EL (cell line): Measurements from ENCODE around the gene CELF5.
A peak's percentile ranks its signal among the peaks of the same experiment; 100 is the strongest.
"Not testable (repeated sequence)": the region's sequence is repeated elsewhere in the genome, so short reads cannot be mapped to it uniquely, and the experiment has no call there.

ENCODE experiments used
- DNase-seq: peaks from one replicate; pipeline ENCODE4 v3.0.0-alpha.2; 2016

CELF5 gene

GRCh38 chr19:3296446-3296845, 72.0 kb downstream of the CELF5 start:
- DNase-seq = no peak

GRCh38 chr19:3298853-3299449, 74.5 kb downstream of the CELF5 start:
- DNase-seq = no peak

- DNase-seq = not testable (repeated sequence)
Observed at GRCh38 chr19:3300566-3300965, 76.1 kb downstream of the CELF5 start.

GRCh38 chr19:3302755-3303154, 78.3 kb downstream of the CELF5 start:
- DNase-seq = no peak

- peak; percentile 64 for DNase-seq
Observed at GRCh38 chr19:3304871-3305423, 80.5 kb downstream of the CELF5 start.

- DNase-seq = no peak
Observed at GRCh38 chr19:3309724-3310123, 85.3 kb downstream of the CELF5 start.

GRCh38 chr19:3310280-3310679, 85.8 kb downstream of the CELF5 start:
- DNase-seq = no peak

- no peak for DNase-seq
Observed at GRCh38 chr19:3310711-3311110, 86.2 kb downstream of the CELF5 start.

- no peak for DNase-seq
Observed at GRCh38 chr19:3313199-3313575, 88.7 kb downstream of the CELF5 start.

- no peak for DNase-seq
Observed at GRCh38 chr19:3314962-3315675, 90.7 kb downstream of the CELF5 start.

- no peak for DNase-seq
Observed at GRCh38 chr19:3315676-3315973, 91.2 kb downstream of the CELF5 start.

- DNase-seq = no peak
Observed at GRCh38 chr19:3316132-3316648, 91.7 kb downstream of the CELF5 start.

GRCh38 chr19:3316659-3317207, 92.3 kb downstream of the CELF5 start:
- no peak for DNase-seq

- DNase-seq = peak; percentile 28
Observed at GRCh38 chr19:3319643-3320353, 95.3 kb downstream of the CELF5 start.

GRCh38 chr19:3320354-3320670, 95.9 kb downstream of the CELF5 start:
- no peak for DNase-seq

GRCh38 chr19:3320853-3321252, 96.4 kb downstream of the CELF5 start:
- DNase-seq = no peak

- DNase-seq = no peak
Observed at GRCh38 chr19:3321696-3322095, 97.2 kb downstream of the CELF5 start.

- no peak for DNase-seq
Observed at GRCh38 chr19:3322199-3322978, 97.9 kb downstream of the CELF5 start.

- no peak for DNase-seq
Observed at GRCh38 chr19:3323026-3323425, 98.6 kb downstream of the CELF5 start.

GRCh38 chr19:3323658-3324057, 99.2 kb downstream of the CELF5 start:
- no peak for DNase-seq

GRCh38 chr19:3324405-3324856, 100.0 kb downstream of the CELF5 start:
- peak; percentile 43 for DNase-seq

GRCh38 chr19:3325451-3325850, 101.0 kb downstream of the CELF5 start:
- no peak for DNase-seq

GRCh38 chr19:3328743-3329142, 104.3 kb downstream of the CELF5 start:
- DNase-seq = no peak
